NCI-H146 treated with DMSO at 0.1 percent for 48 hours (cell line): ENCODE results near the gene NAA15.
"Not testable (repeated sequence)": the region's sequence is repeated elsewhere in the genome, so short reads cannot be mapped to it uniquely, and the experiment has no call there.

ENCODE experiments used
- DNase-seq: peaks from one replicate; lab custom pipeline; 2025; ENCODE audit not compliant: unreplicated experiment; lab: John Stamatoyannopoulos, UW

Gene NAA15

DNA sequence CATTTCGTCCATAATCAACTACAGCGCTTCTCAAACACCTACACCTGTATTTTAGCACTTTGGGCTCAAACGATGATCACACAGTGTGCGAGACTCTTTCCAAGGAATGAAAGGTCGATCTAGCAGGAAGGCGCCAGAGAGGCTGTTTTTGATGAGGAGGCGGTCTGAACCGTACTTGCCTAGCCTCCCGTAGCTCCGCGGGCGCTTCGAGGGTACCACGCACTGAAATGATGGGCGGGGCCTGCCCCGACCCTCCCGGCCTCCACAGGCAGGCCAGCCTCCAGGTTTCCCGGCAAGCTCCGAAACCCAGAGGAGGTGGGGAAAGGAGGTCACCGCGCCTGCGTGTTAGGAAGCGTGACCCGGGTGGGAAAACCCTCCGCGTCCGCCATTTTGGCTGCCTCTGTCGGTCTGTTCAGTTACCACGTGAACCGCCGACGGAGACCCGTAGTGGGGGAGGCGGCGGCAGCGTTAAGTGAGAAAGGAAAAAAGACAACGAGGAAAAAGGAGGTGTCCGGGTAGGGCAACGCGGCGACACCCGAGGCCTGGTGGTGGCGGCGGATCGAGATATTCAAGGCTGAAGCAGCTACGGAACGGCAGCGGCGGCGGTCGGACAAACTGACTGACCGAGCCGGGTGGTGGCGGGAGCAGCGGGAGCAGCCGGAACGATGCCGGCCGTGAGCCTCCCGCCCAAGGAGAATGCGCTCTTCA is at the start of gene NAA15:
NAA15 (plus strand) TSS at position 393 of the 708 bp plus-strand sequence; CDS start at position 666, 273 bp downstream.
- DNase-seq: peak; percentile 83

DNA sequence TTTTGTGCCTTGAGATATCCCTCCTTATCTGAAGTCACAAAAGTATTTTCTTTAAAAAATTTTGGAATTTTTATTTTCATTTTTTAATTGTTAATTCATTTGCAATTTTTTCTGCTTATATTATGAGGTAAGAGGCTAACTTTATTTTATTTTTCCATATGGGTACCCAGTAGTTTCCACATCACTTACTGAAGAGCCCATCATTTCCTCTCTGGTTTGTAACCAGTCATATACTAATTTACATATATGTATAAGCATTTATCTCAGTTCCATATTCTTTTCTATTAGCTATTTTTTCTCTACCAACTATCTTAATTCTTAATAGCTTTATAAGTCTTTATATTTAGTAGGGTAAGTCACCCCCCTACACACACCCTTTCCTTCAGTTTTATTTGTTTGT is 48.3 kb upstream of the NAA15 start:
- DNase-seq: no peak

DNA sequence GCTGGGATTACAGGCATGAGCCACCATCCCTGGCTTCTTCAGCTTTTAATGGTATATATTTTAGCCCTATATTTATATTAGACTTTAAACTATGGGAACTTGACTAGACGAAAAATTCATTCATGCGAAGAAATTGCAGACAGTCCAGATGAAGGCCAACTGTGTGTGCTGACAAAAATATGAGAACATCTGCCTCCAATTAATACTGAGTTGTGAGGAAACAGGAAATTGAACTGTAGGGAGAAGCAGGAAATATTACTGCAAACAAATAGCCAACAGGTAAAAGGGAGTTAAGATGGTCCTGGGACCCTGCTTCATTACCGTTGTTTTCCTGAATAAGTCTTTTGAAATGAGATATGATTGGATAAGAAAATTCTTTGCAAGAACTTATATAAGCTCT is 47.6 kb upstream of the NAA15 start:
- DNase-seq: no peak

DNA sequence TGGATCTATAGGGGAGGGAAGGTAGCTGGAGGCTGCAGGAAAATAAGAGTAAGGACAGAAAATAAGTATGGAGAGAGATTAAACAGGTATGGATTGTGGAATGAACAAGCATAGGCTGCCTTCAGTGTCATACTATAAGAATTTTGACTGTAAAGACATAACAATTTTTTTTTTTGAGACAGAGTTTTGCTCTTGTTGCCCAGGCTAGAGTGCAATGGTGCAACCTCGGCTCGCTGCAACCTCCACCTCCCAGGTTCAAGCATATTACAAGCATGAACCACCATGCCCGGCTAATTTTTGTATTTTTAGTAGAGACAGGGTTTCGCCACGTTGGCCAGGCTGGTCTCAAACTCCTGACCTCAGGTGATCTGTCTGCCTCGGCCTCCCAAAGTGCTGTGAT is 45.7 kb upstream of the NAA15 start:
- not testable (repeated sequence) for DNase-seq

DNA sequence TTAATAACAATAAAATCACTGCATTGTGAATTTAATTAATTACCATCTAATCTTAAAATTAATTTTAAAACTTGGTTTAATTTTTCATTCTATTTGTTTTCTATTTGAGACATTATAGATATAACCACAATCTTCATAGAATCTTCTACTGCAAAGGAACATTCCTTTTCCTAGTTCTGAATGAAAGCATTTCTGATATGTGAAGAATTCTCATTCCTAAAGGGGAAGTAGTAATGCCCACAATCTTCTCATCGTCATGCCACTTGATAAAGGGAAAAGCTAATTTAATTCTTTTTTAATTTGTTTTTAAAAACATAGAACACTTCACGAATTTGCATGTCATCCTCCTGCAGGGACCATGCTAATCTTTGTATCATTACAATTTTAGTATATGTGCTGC is 45.0 kb upstream of the NAA15 start:
- no peak for DNase-seq

DNA sequence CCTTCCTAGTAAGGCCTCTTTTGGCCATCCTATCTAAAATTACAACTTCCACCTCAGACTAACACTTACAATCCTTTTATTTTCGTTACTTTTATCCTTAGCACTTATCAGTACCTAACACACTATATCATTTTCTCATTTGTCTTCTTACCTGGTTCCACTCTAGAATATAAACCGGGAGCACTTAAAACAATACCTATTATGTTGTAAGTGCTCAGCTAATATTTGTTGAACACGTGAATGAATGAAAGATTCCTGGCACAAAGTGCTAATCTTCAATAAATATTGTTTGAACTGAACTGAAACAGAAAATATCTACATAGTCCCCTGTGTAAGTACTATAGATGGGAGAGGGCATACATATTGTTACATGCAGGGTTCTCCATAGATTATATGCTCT is 35.7 kb upstream of the NAA15 start:
- DNase-seq: peak; percentile 27

DNA sequence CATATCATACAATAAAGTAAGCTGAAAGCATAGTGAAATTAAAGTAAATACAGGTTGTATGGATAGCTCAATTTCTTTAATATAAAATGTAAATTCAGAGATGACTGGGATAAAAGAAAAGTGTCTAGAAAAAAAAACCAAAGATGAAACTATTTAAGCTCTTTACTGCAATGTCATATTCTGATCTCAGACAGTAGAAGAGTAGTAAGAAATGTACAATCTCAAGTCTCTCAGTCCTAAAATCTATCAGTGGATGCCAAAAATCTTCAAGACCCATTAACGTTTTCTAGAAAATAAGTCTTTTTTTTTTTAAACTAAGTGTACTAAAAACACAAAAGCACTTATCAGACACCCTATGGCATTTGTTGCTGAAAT is 35.1 kb upstream of the NAA15 start:
- no peak for DNase-seq

DNA sequence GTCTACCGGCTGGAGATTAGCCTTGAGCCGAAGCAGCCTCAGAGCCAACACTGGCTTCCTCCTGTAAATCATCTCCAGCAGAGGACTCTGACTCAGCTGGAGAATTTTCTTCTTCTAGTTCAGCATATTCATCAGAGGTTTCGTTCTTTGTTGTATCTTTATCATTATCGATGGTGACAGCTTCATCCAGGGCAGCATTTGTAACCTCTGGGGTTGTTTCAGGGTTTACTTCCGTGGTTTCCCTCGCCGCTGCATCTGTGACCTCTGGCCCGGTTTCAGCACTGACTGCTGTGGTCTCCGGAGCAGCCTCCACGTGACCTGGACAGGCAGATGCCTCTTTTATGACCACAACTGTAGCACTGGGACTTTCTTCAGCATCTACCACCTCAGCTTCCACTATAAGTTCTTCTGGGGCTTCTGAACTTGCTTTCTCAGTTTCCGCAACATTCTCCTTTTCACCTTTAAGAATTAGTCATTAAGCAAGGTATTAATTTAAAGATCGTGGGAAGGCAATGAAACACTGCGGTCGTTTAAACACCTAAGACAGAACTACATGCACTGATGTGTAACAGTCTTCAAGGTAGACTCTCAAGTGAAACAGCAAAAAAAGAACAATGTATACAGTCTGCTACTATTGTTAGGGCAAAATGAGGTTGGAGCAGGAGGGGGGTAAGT is 34.6 kb upstream of the NAA15 start:
- DNase-seq: peak; percentile 40

DNA sequence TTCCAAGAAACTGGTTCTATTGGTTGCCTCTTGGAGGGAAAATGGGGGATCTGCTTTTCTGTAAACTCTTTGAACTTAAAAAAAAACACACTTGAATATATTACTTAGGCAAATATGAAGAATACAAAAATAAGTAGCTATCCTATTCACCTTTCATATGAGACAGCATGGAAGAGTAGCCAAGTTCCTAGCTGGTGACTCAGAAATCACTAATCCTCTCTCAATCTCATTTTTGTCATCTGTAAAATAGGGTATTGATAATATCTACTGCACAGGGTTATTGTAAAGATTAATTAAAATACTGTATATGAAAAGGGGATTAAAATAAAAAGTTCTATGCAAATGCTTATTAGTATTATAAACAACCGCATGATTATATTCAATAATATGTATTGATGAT is 34.0 kb upstream of the NAA15 start:
- DNase-seq: no peak

DNA sequence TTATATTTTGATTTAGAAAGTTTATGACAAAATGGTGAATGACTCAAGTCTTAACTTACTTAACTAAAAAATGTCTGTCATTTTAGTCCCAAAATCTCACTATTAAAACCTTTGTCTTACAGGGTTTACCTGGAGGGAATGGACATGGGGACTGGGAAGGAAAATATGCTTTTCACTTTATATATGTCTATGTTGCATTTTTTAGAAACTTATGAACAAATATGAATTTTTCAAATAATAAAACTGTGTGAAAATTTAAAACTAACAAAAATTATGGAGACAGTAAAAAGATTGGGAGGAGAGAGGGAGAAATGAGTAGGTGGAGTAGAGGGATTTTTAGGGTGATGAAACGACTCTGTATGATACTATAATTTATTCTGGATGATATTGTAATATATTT is 27.5 kb upstream of the NAA15 start:
- DNase-seq: no peak

DNA sequence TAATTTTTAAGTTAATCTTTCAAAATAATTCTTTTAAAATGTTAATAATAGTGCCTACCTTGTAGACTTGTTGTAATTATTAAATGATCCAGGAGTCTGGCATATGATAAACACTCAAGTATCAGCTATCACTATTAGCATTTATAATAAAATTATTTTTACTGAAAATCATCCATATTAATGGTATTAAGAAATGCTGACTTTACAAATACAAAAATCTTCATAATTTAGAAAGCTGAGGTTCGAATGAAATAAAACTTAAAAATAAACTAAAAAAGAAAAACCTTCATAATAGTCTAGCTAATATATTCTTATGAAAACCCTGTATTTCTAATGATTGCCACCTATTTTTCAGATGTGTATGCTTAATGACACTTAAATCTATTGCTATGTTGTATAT is 26.5 kb upstream of the NAA15 start:
- DNase-seq: no peak

DNA sequence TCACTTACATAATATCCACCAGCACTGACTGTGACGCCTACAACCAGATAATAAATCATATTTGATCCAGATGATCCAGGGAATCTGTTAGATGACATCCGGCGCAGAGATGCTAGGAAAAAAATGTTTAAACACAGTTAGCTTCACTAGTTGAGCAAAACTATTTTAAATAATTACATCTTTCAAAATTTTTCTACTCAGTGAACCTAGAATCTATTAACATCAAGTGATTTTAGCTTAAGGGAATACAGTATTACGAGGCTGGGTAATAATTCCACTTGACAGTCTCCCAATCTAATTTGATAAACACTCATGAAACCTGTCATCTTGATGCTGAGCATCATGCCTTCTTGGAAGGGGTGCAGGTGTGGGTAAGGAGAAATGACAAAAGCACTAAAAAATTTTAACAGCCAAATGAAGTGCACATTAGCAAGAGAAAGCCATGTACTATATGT is 26.0 kb upstream of the NAA15 start:
- no peak for DNase-seq

DNA sequence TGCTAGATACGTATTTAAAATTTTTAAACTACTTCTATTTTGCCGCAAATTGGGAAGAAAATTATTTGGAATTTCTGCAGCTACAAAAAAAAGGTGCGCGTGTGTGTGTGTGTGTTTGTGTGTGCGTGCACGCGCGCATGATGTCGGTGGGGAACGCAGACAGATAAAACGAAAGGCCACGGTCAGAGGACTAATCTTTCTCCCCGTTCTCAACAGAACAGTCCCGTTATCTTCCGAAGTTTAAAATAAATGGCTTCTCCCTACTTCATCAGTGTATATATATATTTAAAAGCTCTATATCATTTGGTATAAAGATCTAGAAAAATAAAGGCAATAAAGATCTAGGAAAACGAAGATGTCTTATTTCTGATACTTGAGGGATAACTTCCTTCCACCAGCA is 22.8 kb upstream of the NAA15 start:
- no peak for DNase-seq

DNA sequence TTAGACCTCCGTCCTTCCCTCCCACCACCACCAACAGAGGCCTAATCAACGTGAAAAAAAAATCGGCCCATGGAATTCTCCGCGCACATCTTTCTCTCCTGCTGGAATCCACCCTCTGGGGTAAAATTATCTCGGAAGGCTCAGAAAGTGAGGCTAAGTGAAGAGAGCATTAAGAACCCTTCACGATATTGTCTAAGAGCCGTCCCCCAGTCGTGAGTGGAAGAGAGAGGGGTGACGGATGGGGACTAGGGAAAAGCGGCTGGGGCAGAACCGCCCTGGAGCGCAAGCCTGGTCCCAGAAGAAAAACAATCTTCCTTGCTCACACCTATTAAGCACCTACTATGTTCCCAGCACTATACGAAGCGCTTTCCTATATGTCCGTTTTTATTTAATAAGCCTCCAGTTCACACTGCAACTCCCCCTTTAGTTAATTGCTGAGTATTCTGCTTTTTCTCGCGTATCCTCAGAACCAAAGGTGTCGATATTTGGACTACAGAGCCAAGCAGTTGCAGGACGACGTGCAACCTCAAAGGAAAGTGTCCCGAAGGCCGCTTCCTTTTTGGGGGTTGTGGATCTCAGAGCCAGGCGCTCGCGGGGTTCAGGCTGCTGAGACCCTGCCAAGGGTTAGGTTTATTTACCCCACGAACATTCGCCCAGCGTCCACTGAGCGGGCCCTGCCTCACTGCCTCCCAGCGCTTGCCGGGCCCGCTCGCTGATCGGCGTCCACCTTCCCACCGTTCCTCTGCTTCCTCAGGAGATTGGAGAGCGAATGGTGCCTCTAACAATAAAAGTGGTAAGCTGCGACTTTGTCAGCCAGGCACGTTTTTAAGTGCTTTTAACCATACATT is 22.2 kb upstream of the NAA15 start:
- DNase-seq: no peak

DNA sequence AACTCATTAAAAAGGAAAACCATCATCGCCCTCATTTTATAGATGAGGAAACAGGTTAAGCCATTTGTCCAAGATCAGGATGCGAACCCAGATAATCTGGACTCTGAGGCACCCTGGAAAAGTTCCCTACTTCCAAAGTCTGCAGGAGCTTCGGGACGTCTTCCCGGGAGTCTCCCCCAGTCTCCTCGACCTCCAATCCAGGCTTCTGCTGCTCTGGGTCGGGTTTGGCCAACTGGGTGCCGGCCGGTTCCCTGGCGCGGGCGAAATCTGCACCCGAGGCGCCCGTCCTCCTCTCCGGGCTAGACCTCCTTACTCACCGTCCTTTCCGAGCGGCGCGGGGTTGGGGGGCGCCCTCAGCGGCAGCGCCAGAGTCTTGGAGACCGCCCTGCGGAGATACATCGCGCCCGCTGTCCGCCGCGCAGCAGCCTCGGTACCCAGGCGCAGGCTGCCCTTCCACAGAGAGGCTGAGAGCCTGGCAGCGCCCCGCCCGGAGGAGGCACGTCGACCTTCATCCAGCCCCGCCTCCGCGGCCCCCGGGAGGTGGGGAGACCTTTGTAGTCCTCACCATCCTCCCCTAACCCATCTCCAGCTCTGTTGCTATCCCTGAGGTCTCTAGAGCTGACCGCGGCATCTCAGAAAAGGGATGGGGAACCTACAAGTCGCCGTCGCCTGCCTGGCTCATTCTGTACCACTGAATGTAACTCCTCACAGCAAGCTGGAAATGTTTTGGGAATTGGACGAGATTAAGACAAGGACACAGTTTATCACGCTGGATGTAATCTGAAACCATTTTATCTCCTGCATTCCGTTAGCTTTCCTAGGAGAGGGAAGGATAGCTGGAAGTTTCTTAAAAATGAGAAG is 21.3 kb upstream of the NAA15 start, which contains the start of gene MGARP:
MGARP (minus strand) TSS at position 466 of the 861 bp plus-strand sequence; CDS start at position 399, 67 bp downstream.
- no peak for DNase-seq

DNA sequence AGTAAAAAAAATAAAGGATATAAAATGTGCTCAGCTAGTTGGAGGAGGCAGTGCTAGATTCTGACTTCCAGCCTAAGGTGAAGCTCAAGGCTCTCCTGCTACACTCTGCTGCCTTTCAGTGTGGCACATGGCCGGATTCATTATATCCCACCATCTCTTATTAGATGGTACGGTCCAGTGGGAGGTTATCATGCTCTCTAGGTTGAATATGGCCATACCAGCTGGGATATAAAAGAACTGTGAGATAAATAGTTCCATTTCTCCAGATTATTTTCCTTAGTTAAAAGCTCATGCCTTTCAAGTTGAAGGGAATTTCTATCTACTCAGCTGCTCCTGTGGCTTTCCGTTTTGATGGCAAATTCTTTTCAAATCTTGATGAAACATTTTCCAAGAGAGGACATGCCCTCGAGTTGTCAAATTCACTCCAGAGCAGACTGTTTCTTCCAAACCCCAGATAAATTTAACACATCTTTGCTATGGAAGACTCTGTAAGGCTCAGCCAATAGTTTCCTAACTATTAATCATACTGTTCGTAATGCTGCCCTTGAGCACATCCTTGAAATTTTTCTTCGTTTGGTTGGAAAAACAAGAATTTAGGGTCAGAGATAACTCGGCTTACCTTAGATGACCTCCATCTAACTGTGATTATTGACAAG is 19.1 kb upstream of the NAA15 start:
- DNase-seq: no peak

DNA sequence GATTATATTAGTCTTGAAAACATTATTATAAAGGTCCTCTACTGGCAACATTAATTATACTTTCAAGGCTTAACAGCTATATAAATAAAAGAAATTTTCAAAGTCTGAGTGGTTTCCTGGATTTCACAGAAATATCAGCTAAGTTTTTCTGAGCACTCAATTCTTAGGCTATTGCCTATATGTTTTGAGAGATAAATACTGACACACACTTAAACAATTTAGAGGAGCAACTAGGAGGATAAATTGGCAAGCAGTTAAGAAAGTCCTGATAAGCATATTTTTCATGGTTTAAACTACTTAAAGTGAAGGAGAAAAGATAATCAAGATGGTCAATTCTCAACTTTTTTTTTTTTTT is 18.6 kb upstream of the NAA15 start:
- no peak for DNase-seq

DNA sequence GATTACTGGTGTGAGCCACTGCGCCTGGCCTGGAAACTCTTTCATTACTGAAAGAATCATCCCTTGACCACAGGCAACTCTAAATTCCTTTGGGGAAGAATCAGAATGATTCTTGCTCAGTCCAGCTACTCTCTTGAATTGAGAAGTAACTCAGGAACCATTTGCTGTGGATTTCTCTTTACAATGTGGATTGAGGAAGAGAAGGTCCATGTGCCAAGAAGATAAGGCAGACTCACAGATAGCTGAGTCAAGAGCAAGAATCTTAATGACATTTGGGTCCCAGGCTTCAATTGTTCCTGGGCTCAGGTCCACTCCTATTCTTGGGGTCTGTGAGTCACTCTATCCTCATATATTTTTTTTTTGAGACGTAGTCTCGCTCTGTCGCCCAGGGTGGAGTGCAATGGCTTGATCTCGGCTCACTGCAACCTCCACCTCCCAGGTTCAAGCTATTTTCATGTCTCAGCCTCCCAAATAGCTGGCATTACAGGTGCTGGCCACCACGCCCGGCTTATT is 15.1 kb upstream of the NAA15 start:
- DNase-seq: no peak

DNA sequence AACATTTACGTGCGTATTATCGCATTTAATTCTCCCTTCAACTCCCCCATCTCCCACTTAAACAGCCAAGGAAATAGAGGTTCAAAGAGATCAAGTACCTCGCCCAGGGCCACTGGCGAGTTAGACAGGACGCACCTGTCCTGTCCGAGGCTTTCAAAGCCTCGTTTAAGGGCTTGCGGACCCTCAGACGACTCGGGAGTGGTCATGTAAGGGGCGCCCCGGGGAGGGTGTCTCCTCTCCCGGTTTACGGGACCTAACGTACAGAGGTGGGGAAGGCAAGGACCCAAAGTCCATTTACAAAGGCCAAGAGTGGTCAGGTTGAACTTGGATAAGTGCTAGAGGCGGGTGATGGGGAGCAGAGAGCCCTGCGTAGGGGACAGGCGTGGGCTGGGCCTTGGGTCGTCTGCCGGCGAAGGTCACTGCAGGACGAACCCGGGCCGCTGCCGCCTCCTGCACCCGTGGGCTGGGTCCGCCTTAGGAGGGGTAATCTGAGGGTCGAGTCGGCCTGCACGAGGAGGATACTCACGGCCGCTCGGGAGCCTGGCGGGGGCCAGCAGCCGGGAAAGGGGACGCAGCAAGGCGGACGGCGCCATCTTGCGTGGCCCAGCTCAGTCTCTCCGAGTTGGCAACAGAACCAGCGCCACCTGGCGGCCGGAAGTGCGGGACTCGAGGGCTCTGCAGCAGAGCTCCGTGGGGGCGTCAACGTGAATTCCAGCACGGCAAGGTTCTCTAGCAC is 5.9 kb upstream of the NAA15 start:
- peak; percentile 65 for DNase-seq

DNA sequence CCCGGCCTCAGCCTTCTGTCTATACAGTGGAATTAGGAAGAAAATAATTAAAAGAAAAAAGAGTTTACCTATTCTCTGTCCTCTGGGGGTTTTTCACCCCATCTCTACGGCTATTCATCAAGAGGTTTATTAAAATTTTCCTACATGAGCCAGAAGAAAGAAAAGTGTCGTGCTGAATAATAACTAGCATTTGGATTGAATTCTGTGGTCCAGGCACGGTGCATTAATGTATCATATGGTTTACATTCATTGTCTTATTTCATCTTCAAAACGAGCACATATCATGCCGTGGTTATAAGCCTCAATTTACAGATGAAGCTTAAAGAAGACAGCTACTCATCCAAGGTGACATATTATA is 5.4 kb upstream of the NAA15 start:
- DNase-seq: no peak
